SK-N-SH treated with all-trans-retinoic acid at 6 μM for 48 hours (cell line): ENCODE data around the gene AGBL3.

Experiments used
- ATAC-seq: fragments of 200-7000 bp; cut with Tn5 transposase; 3 replicates; pipeline ENCODE4 v1.9.1; 2020; ENCODE audit warnings: mild to moderate bottlenecking, moderate library complexity
- ARNTL ChIP-seq: fragments of 450-650 bp; formaldehyde crosslinking; IDR thresholded peaks from 2 replicates; pipeline ENCODE4 v1.5.0; 2020; ENCODE audit warnings: low read depth, mild to moderate bottlenecking, moderate library complexity, borderline replicate concordance
- BACH2 ChIP-seq: fragments of 250-450 bp; sonication (Bioruptor Pico); IDR thresholded peaks from 2 replicates; pipeline ENCODE4 v1.9.0; 2021; ENCODE audit warnings: mild to moderate bottlenecking, borderline replicate concordance
- CSDC2 ChIP-seq: fragments of 250-450 bp; sonication (Bioruptor Pico); IDR thresholded peaks from 2 replicates; pipeline ENCODE4 v1.5.0; 2020; ENCODE audit warnings: mild to moderate bottlenecking, moderate library complexity
- CSRNP3 ChIP-seq: fragments of 250-450 bp; sonication (Bioruptor Pico); IDR thresholded peaks from 2 replicates; pipeline ENCODE4 v1.5.1; 2021; ENCODE audit warnings: mild to moderate bottlenecking, moderate library complexity
- ESRRG ChIP-seq: fragments of 250-450 bp; sonication (Bioruptor Pico); IDR thresholded peaks from 2 replicates; pipeline ENCODE4 v1.6.1; 2021; ENCODE audit warnings: mild to moderate bottlenecking
- ISL1 ChIP-seq: fragments of 250-450 bp; sonication (Bioruptor Pico); IDR thresholded peaks from 2 replicates; pipeline ENCODE4 v2.1.2; 2022; ENCODE audit warnings: mild to moderate bottlenecking, moderate library complexity
- OSR1 ChIP-seq: fragments of 250-450 bp; sonication (Bioruptor Pico); IDR thresholded peaks from 2 replicates; pipeline ENCODE4 v1.8.0; 2022; ENCODE audit warnings: moderate library complexity, mild to moderate bottlenecking, inconsistent platforms
- POU6F1 ChIP-seq: fragments of 250-450 bp; sonication (Bioruptor Pico); IDR thresholded peaks from 2 replicates; pipeline ENCODE4 v1.8.0; 2021; ENCODE audit warnings: low read depth, mild to moderate bottlenecking, moderate library complexity, borderline replicate concordance
- PPARA ChIP-seq: fragments of 250-450 bp; sonication (Bioruptor Pico); IDR thresholded peaks from 2 replicates; pipeline ENCODE4 v1.5.0; 2020; ENCODE audit warnings: mild to moderate bottlenecking, borderline replicate concordance
- RARB ChIP-seq: fragments of 250-450 bp; sonication (Bioruptor Pico); IDR thresholded peaks from 2 replicates; pipeline ENCODE4 v1.8.0; 2021; ENCODE audit warnings: mild to moderate bottlenecking, moderate library complexity
- SNAI2 ChIP-seq: fragments of 250-450 bp; sonication (Bioruptor Pico); IDR thresholded peaks from 2 replicates; pipeline ENCODE4 v1.5.0; 2020; ENCODE audit warnings: mild to moderate bottlenecking, moderate library complexity
- TSHZ2 ChIP-seq: fragments of 250-450 bp; sonication (Bioruptor Pico); IDR thresholded peaks from 2 replicates; pipeline ENCODE4 v1.5.0; 2020; ENCODE audit warnings: mild to moderate bottlenecking, moderate library complexity
- ZC3H10 ChIP-seq: fragments of 250-450 bp; sonication (Bioruptor Pico); IDR thresholded peaks from 2 replicates; pipeline ENCODE4 v1.5.1; 2021; ENCODE audit warnings: mild to moderate bottlenecking, moderate library complexity
- ZFP3 ChIP-seq: fragments of 250-450 bp; sonication (Bioruptor Pico); IDR thresholded peaks from 2 replicates; pipeline ENCODE4 v1.5.0; 2020; ENCODE audit warnings: mild to moderate bottlenecking, moderate library complexity
- ZFP30 ChIP-seq: fragments of 450-650 bp; formaldehyde crosslinking; IDR thresholded peaks from 2 replicates; pipeline ENCODE4 v1.5.0; 2022; ENCODE audit warnings: mild to moderate bottlenecking, moderate library complexity
- ZNF565 ChIP-seq: fragments of 450-650 bp; formaldehyde crosslinking; conservative IDR thresholded peaks from 2 replicates; pipeline ENCODE4 v1.5.0; 2020; ENCODE audit warnings: low read depth, mild to moderate bottlenecking, moderate library complexity
- ZNF70 ChIP-seq: fragments of 450-650 bp; formaldehyde crosslinking; IDR thresholded peaks from 2 replicates; pipeline ENCODE4 v1.5.0; 2020; ENCODE audit warnings: mild to moderate bottlenecking, moderate library complexity

The AGBL3 gene

GRCh38 chr7:134997214-134997885 is 11.0 kb downstream of the AGBL3 start:
- no peak for ATAC-seq
- TF ChIP-seq SNAI2 (CRISPR knock-in tag) = no peak
- TF ChIP-seq ZFP3 (CRISPR knock-in tag) = no peak
- no peak for TF ChIP-seq POU6F1 (CRISPR knock-in tag)
- no peak for TF ChIP-seq ZNF70 (CRISPR knock-in tag)
- no peak for TF ChIP-seq ISL1 (CRISPR knock-in tag)
- TF ChIP-seq CSDC2 (CRISPR knock-in tag) = no peak
- TF ChIP-seq CSRNP3 (CRISPR knock-in tag) = no peak
- TF ChIP-seq RARB (CRISPR knock-in tag) = no peak
- TF ChIP-seq ZC3H10 = no peak
- TF ChIP-seq ARNTL (CRISPR knock-in tag) = no peak

- no peak for ATAC-seq
Measured at GRCh38 chr7:134999136-134999535, 12.8 kb downstream of the AGBL3 start.

GRCh38 chr7:135001390-135002165 is 15.3 kb downstream of the AGBL3 start:
- no peak for TF ChIP-seq ISL1 (CRISPR knock-in tag)
- no peak for TF ChIP-seq OSR1
- no peak for TF ChIP-seq PPARA
- no peak for TF ChIP-seq ZC3H10
- no peak for TF ChIP-seq SNAI2 (CRISPR knock-in tag)
- TF ChIP-seq POU6F1 (CRISPR knock-in tag) = no peak
- no peak for TF ChIP-seq ZFP3 (CRISPR knock-in tag)
- TF ChIP-seq BACH2 (CRISPR knock-in tag) = no peak
- TF ChIP-seq RARB (CRISPR knock-in tag) = no peak
- ATAC-seq = no peak

More at GRCh38 chr7:134999136-134999535, 12.8 kb downstream of the AGBL3 start:
- no peak for TF ChIP-seq TSHZ2 (CRISPR knock-in tag)
- TF ChIP-seq, all 23 proteins: peak for 0

- TF ChIP-seq ZNF565 (CRISPR knock-in tag) = no peak
- no peak for TF ChIP-seq ESRRG (CRISPR knock-in tag)
- no peak for TF ChIP-seq POU6F1 (CRISPR knock-in tag)
- TF ChIP-seq PPARA = no peak
- no peak for TF ChIP-seq SNAI2 (CRISPR knock-in tag)
- no peak for TF ChIP-seq ZFP30 (CRISPR knock-in tag)
- TF ChIP-seq BACH2 (CRISPR knock-in tag) = no peak
- no peak for TF ChIP-seq ZC3H10
Measured at GRCh38 chr7:135012229-135012628, 25.9 kb downstream of the AGBL3 start.

More at GRCh38 chr7:135012229-135012628, 25.9 kb downstream of the AGBL3 start:
- no peak for ATAC-seq
